SK-N-SH (cell line): ENCODE results near the gene SNX5. TPM values are rescaled to one million over a fixed set of nuclear protein-coding genes. Genes with fewer than 3 reads are reported as not detected.

Experiments used
- CTCF ChIA-PET: fragments of 300-600, 350-600 bp; formaldehyde crosslinking; extraction: SDS; loops from one replicate; lab custom pipeline; 2021; lab: Yijun Ruan, JAX
- POLR2A ChIA-PET: fragments of 350-600 bp; sonication (Branson Sonifier 250); formaldehyde crosslinking; extraction: SDS; loops from one replicate; lab custom pipeline; 2020; ENCODE audit warnings: antibody characterized with exemption, inconsistent platforms; lab: Yijun Ruan, JAX
- DNase-seq: peaks from one replicate; pipeline ENCODE4 v3.0.0; 2012
- H2AFZ ChIP-seq: fragments of 200-600 bp; sonication (generic); 2 replicates; pipeline ENCODE4 v1.8.1; 2016; ENCODE audit warnings: antibody characterized with exemption, mild to moderate bottlenecking, low read depth
- H3F3A ChIP-seq: fragments of 200-600 bp; sonication (generic); replicated peaks from 2 replicates; pipeline ENCODE3; 2016; ENCODE audit warnings: antibody characterized with exemption, mild to moderate bottlenecking; ENCODE audit not compliant: insufficient read depth
- H3K27ac ChIP-seq, 2 experiments: fragments of 200-500 bp in 1 of 2; fragments of 200-600 bp in 1 of 2; sonication (Bioruptor generic) in 1 of 2; sonication (generic), shearing (Covaris generic) in 1 of 2; 2 replicates each; pipeline versions ENCODE4 v1.5.1 to v1.6.1; 2014 to 2016; ENCODE audit warnings: low read depth in 2 of 2, inconsistent platforms in 1 of 2, low read length in 1 of 2, mild to moderate bottlenecking in 1 of 2, mixed read lengths in 1 of 2
- H3K27me3 ChIP-seq: fragments of 200-600 bp; sonication (generic), shearing (Covaris generic); 2 replicates; pipeline ENCODE4 v1.6.1; 2016; ENCODE audit warnings: mixed run types; ENCODE audit not compliant: insufficient read depth
- H3K36me3 ChIP-seq, 2 experiments: fragments of 200-500 bp in 1 of 2; fragments of 200-600 bp in 1 of 2; sonication (Bioruptor generic) in 1 of 2; sonication (generic) in 1 of 2; replicated peaks in 1 of 2; 2 replicates each; pipeline versions ENCODE3 to v1.5.1; 2014 to 2016; ENCODE audit warnings: low read length in 1 of 2, mild to moderate bottlenecking in 1 of 2; ENCODE audit not compliant: insufficient read depth in 2 of 2, control insufficient read depth in 1 of 2
- H3K4me1 ChIP-seq, 2 experiments: fragments of 200-500 bp in 1 of 2; fragments of 200-600 bp in 1 of 2; sonication (Bioruptor generic) in 1 of 2; sonication (generic), shearing (Covaris generic) in 1 of 2; 2 replicates each; pipeline versions ENCODE4 v1.5.1 to v1.6.1; 2014 to 2016; ENCODE audit warnings: low read depth in 1 of 2, low read length in 1 of 2, mixed run types in 1 of 2; ENCODE audit not compliant: insufficient read depth in 2 of 2, control insufficient read depth in 1 of 2
- H3K4me2 ChIP-seq: fragments of 200-600 bp; sonication (generic), shearing (Covaris generic); 2 replicates; pipeline ENCODE4 v1.6.1; 2017; ENCODE audit warnings: mixed run types
- H3K4me3 ChIP-seq, 2 experiments: fragments of 200-500 bp in 1 of 2; fragments of 200-600 bp in 1 of 2; sonication (Bioruptor generic) in 1 of 2; sonication (generic), shearing (Covaris generic) in 1 of 2; 2 replicates each; pipeline versions ENCODE4 v1.5.1 to v1.8.1; 2014 to 2016; ENCODE audit warnings: low read depth in 2 of 2, inconsistent platforms in 1 of 2, low read length in 1 of 2, mild to moderate bottlenecking in 1 of 2, mixed read lengths in 1 of 2, moderate library complexity in 1 of 2
- H3K79me2 ChIP-seq: fragments of 200-600 bp; sonication (generic); 2 replicates; pipeline ENCODE4 v1.8.1; 2017; ENCODE audit warnings: mild to moderate bottlenecking; ENCODE audit not compliant: insufficient read depth
- H3K9ac ChIP-seq: fragments of 200-600 bp; sonication (generic); 2 replicates; pipeline ENCODE4 v1.6.1; 2017; ENCODE audit warnings: mixed run types
- H3K9me2 ChIP-seq: fragments of 200-600 bp; sonication (generic); 2 replicates; pipeline ENCODE4 v1.6.1; 2017; ENCODE audit warnings: mixed run types
- H3K9me3 ChIP-seq: fragments of 200-600 bp; sonication (generic); 2 replicates; pipeline ENCODE4 v1.6.1; 2017; ENCODE audit warnings: mixed run types, mild to moderate bottlenecking, moderate library complexity
- H4K20me1 ChIP-seq: fragments of 200-600 bp; sonication (generic); 2 replicates; pipeline ENCODE4 v1.6.1; 2017; ENCODE audit warnings: mild to moderate bottlenecking, mixed run types; ENCODE audit not compliant: insufficient read depth
- CHD2 ChIP-seq: fragments of 150-350 bp; IDR thresholded peaks from 2 replicates; pipeline ENCODE4 v1.6.1; 2018; ENCODE audit warnings: low read length; ENCODE audit not compliant: partially characterized antibody
- EP300 ChIP-seq, 2 experiments: IDR thresholded peaks; 2 replicates each; pipeline versions ENCODE4 v1.4.0 to v1.6.1; 2012; ENCODE audit warnings: borderline replicate concordance in 1 of 2, low read depth in 1 of 2, low read length in 1 of 2
- EZH2phosphoT487 ChIP-seq: fragments of 200-600 bp; sonication (generic); IDR thresholded peaks from 2 replicates; pipeline ENCODE4 v1.6.1; 2017; ENCODE audit warnings: low read depth, mixed run types, mild to moderate bottlenecking, antibody characterized with exemption, moderate library complexity, borderline replicate concordance
- FOSL2 ChIP-seq: IDR thresholded peaks from 2 replicates; pipeline ENCODE4 v1.4.0; 2012; ENCODE audit warnings: low read depth, mild to moderate bottlenecking, moderate library complexity, borderline replicate concordance
- FOXJ3 ChIP-seq: sonication (generic); formaldehyde crosslinking; IDR thresholded peaks from 2 replicates; pipeline ENCODE4 v1.5.1; 2020; ENCODE audit warnings: mild to moderate bottlenecking, missing genetic modification reagents
- JUND ChIP-seq: IDR thresholded peaks from 2 replicates; pipeline ENCODE4 v1.4.0; 2012
- MAX ChIP-seq: IDR thresholded peaks from 2 replicates; pipeline ENCODE4 v1.4.0; 2012; ENCODE audit warnings: low read depth
- MEF2A ChIP-seq: IDR thresholded peaks from 2 replicates; pipeline ENCODE4 v1.4.0; 2012; ENCODE audit warnings: low read depth, borderline replicate concordance
- NRF1 ChIP-seq: IDR thresholded peaks from 2 replicates; pipeline ENCODE4 v1.6.1; 2012; ENCODE audit warnings: low read depth, mild to moderate bottlenecking, low read length
- PBX3 ChIP-seq: IDR thresholded peaks from 2 replicates; pipeline ENCODE4; 2012
- POLR2AphosphoS5 ChIP-seq: IDR thresholded peaks from 2 replicates; pipeline ENCODE4 v1.6.1; 2012; ENCODE audit warnings: low read depth, low read length
- REST ChIP-seq: IDR thresholded peaks from 2 replicates; pipeline ENCODE4 v1.6.1; 2012; ENCODE audit warnings: mild to moderate bottlenecking, low read depth, low read length, moderate library complexity
- RFX5 ChIP-seq: IDR thresholded peaks from 2 replicates; pipeline ENCODE4 v1.6.1; 2012; ENCODE audit warnings: mild to moderate bottlenecking, improper control_type of control experiment, low read length
- SIN3A ChIP-seq: IDR thresholded peaks from 2 replicates; pipeline ENCODE4 v1.6.1; 2012; ENCODE audit warnings: low read depth, mild to moderate bottlenecking, low read length, moderate library complexity, borderline replicate concordance
- SMC3 ChIP-seq: IDR thresholded peaks from 2 replicates; pipeline ENCODE4 v1.6.1; 2012; ENCODE audit warnings: low read depth, low read length, improper control_type of control experiment
- TCF12 ChIP-seq: IDR thresholded peaks from 2 replicates; pipeline ENCODE4 v1.4.0; 2012
- TEAD4 ChIP-seq: IDR thresholded peaks from 2 replicates; pipeline ENCODE4 v1.4.0; 2012; ENCODE audit warnings: mild to moderate bottlenecking, borderline replicate concordance; ENCODE audit not compliant: insufficient read depth
- USF2 ChIP-seq: fragments of 150-350 bp; IDR thresholded peaks from 2 replicates; pipeline ENCODE4 v1.6.1; 2017; ENCODE audit warnings: antibody characterized with exemption, low read length, low read depth, borderline replicate concordance
- ZBTB33 ChIP-seq: IDR thresholded peaks from 2 replicates; pipeline ENCODE4 v1.4.0; 2012; ENCODE audit warnings: low read depth, borderline replicate concordance
- WGBS: methylation state at CpG from one replicate; pipeline ENCODE4 v1.1.6; 2017; ENCODE audit warnings: low lambda C conversion rate; 5-methylcytosine and 5-hydroxymethylcytosine counted together
- polyA plus RNA-seq, 3 experiments: library from polyadenylated mRNA; depleted of rRNA; stranded (reverse); fragments of >200 nt; gene quantifications; 2 replicates each; pipeline ENCODE4 v1.2.3, GENCODE V29; 2012

The SNX5 gene
- polyA plus RNA-seq, 1 of the 3 experiments (the other 2 are of a cell fraction): 76.2 TPM

DNA sequence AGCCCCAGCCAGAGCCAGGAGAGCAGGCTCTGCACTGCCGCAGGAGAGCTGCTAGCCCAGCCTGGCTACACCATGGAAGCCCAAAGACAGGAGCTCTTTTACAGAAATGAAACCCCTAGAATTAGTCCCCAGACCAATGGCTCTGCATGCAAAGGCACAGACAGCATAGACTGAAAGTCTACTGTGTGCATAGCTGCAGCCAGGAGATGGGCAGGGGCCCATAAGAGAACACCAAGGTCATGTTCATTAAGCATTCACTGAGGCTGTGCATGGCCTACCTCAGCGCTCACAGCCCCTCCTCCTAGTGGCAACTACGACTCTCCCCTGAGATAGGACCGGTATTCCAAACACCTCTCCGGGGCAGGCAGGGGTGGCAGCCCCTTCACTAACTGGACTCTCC is 34.9 kb downstream of the SNX5 start (continued):
- no peak for TF ChIP-seq PBX3
- no peak for TF ChIP-seq JUND
- TF ChIP-seq FOXJ3: no peak
- TF ChIP-seq FOSL2: no peak
- no peak for TF ChIP-seq RFX5
- no peak for TF ChIP-seq SMC3
- TF ChIP-seq MEF2A: no peak

- peaks cover 0 to 6% of the 10 kb centered on the region in 2 experiments; a peak in 1 of 4 replicates for H3K4me1 ChIP-seq
- TF ChIP-seq CHD2: no peak
- no peak for TF ChIP-seq USF2
- TF ChIP-seq REST: no peak
- TF ChIP-seq NRF1: no peak
- TF ChIP-seq MAX: no peak
- TF ChIP-seq PBX3: no peak
- TF ChIP-seq TEAD4: no peak
- no peak for TF ChIP-seq SIN3A
- TF ChIP-seq POLR2AphosphoS5: no peak
- no peak for TF ChIP-seq ZBTB33
- TF ChIP-seq EZH2phosphoT487: no peak
- no peak for TF ChIP-seq TCF12
- no peak for TF ChIP-seq EP300 (IDR thresholded peaks at IDR 0.05; ENCODE audit: borderline replicate concordance in 1 of 2, low read depth in 1 of 2, low read length in 1 of 2)
- TF ChIP-seq, all 33 proteins: peak for 0
- POLR2A ChIA-PET: no interaction called here
- Histone ChIP-seq H3K79me2 (no peaks in the 10 kb centered on the region), H3K9ac (no peak overlapping the region), H3K4me2 (no peak overlapping the region), H3K4me3 (no peak overlapping the region), H3K27ac (no peak overlapping the region), H3K27me3 (no peaks in the 10 kb centered on the region), H3K9me2 (no peaks in the 10 kb centered on the region), H3K36me3 (no peaks in the 10 kb centered on the region), H3F3A (no peaks in the 10 kb centered on the region), H3K9me3 (no peaks in the 10 kb centered on the region), H4K20me1 (no peaks in the 10 kb centered on the region), H2AFZ (no peak overlapping the region)
- 29% methylated on average over 1 of the region's 1 CpG for WGBS
- CTCF ChIA-PET: interaction anchor here (1.4 to 3.0 kb wide), 2 partner anchors 12 to 63 kb away, joined by 3 to 10 read pairs; no protein-coding TSS in a partner anchor
- DNase-seq: no peak
Measured at GRCh38 chr20:17933121-17933520, 35.5 kb downstream of the SNX5 start.
